Measurements from ENCODE around the gene SOX5.

- no peak for TF ChIP-seq TARDBP (IDR thresholded peaks at IDR 0.05)
- no peak for TF ChIP-seq BHLHE40 (IDR thresholded peaks at IDR 0.05; ENCODE audit: borderline replicate concordance)
- no peak for TF ChIP-seq FOXM1 (IDR thresholded peaks at IDR 0.05; ENCODE audit: borderline replicate concordance)
- TF ChIP-seq PKNOX1 (IDR thresholded peaks at IDR 0.05) = no peak
- TF ChIP-seq LEF1 (IDR thresholded peaks at IDR 0.05; ENCODE audit: borderline replicate concordance) = no peak
- TF ChIP-seq CTBP1 (IDR thresholded peaks at IDR 0.05; ENCODE audit: borderline replicate concordance) = no peak
These were observed 261.5 kb downstream of the SOX5 start for GRCh38 chr12:23687947-23688346.
